Measurements from ENCODE around the gene TTLL9.
"Not testable (repeated sequence)": the region's sequence is repeated elsewhere in the genome, so short reads cannot be mapped to it uniquely, and the experiment has no call there.

TTLL9 gene

GRCh38 chr20:31919410-31920155 lies 49.1 kb downstream of the TTLL9 start:
- no peak for DNase-seq (ENCODE audit: low read depth in 2 of 2)

GRCh38 chr20:31920275-31920855 lies 49.9 kb downstream of the TTLL9 start:
- no peak for DNase-seq (ENCODE audit: low read depth in 2 of 2)

GRCh38 chr20:31921480-31921879 lies 51.0 kb downstream of the TTLL9 start:
- not testable (repeated sequence) for DNase-seq (ENCODE audit: low read depth in 2 of 2)

GRCh38 chr20:31922181-31922580 lies 51.7 kb downstream of the TTLL9 start:
- no peak for DNase-seq (ENCODE audit: low read depth in 2 of 2)

- no peak for DNase-seq (ENCODE audit: low read depth in 2 of 2)
Measured at GRCh38 chr20:31922588-31922987, 52.2 kb downstream of the TTLL9 start.

GRCh38 chr20:31923388-31924331 lies 53.2 kb downstream of the TTLL9 start:
- DNase-seq (ENCODE audit: low read depth in 2 of 2) = no peak

GRCh38 chr20:31924561-31924960 lies 54.1 kb downstream of the TTLL9 start:
- DNase-seq (ENCODE audit: low read depth in 2 of 2) = no peak

- DNase-seq (ENCODE audit: low read depth in 2 of 2) = no peak
Measured at GRCh38 chr20:31925631-31926030, 55.2 kb downstream of the TTLL9 start.

GRCh38 chr20:31926493-31926892 lies 56.1 kb downstream of the TTLL9 start:
- DNase-seq (ENCODE audit: low read depth in 2 of 2) = no peak

GRCh38 chr20:31927627-31928159 lies 57.3 kb downstream of the TTLL9 start:
- no peak for DNase-seq (ENCODE audit: low read depth in 2 of 2)

GRCh38 chr20:31929631-31930030 lies 59.2 kb downstream of the TTLL9 start:
- DNase-seq (ENCODE audit: low read depth in 2 of 2) = not testable (repeated sequence)

- no peak for DNase-seq (ENCODE audit: low read depth in 2 of 2)
Measured at GRCh38 chr20:31930779-31931178, 60.3 kb downstream of the TTLL9 start.

- no peak for DNase-seq (ENCODE audit: low read depth in 2 of 2)
Measured at GRCh38 chr20:31933698-31934097, 63.3 kb downstream of the TTLL9 start.

- no peak for DNase-seq (ENCODE audit: low read depth in 2 of 2)
Measured at GRCh38 chr20:31934491-31934890, 64.1 kb downstream of the TTLL9 start.

- DNase-seq (ENCODE audit: low read depth in 2 of 2) = no peak
Measured at GRCh38 chr20:31934968-31935764, 64.7 kb downstream of the TTLL9 start.

GRCh38 chr20:31936420-31936819 lies 66.0 kb downstream of the TTLL9 start:
- DNase-seq (ENCODE audit: low read depth in 2 of 2) = no peak

- no peak for DNase-seq (ENCODE audit: low read depth in 2 of 2)
Measured at GRCh38 chr20:31937820-31938219, 67.4 kb downstream of the TTLL9 start.

GRCh38 chr20:31939661-31940060 lies 69.2 kb downstream of the TTLL9 start:
- no peak for DNase-seq (ENCODE audit: low read depth in 2 of 2)

- DNase-seq (ENCODE audit: low read depth in 2 of 2) = no peak
Measured at GRCh38 chr20:31943052-31943471, 72.6 kb downstream of the TTLL9 start.

- DNase-seq (ENCODE audit: low read depth in 2 of 2) = no peak
Measured at GRCh38 chr20:31945319-31945718, 74.9 kb downstream of the TTLL9 start.

GRCh38 chr20:31945785-31946184 lies 75.4 kb downstream of the TTLL9 start:
- DNase-seq (ENCODE audit: low read depth in 2 of 2) = no peak

All from activated CD4-positive, alpha-beta T cell treated with anti-CD3 and anti-CD28 coated beads for 24 hours (primary cell).